Right lobe of liver (tissue), 6 donors: ENCODE results near the gene ALPK1. TPM values are rescaled to one million over a fixed set of nuclear protein-coding genes. Genes with fewer than 3 reads are reported as not detected.

ENCODE experiments used
- ATAC-seq, 4 donors: fragments of 200-7000 bp; cut with Tn5 transposase; one replicate each; pipeline ENCODE4 v1.9.1; 2020; ENCODE audit warnings: mild to moderate bottlenecking in 4 of 4, moderate library complexity in 4 of 4
- DNase-seq, 3 donors: peaks; one replicate each; pipeline ENCODE4 v3.0.0-alpha.2; 2020
- H3K27ac ChIP-seq, 3 donors: fragments of 200-600 bp; one replicate each; pipeline ENCODE4 v1.8.0; 2022
- H3K27me3 ChIP-seq, 2 donors: fragments of 200-600 bp; one replicate each; pipeline ENCODE4 v1.8.0; 2022
- H3K36me3 ChIP-seq, 4 donors: fragments of 200-600 bp; sonication (generic) in 1 of 4; one replicate each; pipeline versions ENCODE4 v1.5.1 to v1.8.0; 2017 to 2022; ENCODE audit warnings: control low read depth in 1 of 4
- H3K4me1 ChIP-seq, 4 donors: fragments of 200-600 bp; sonication (generic) in 1 of 4; one replicate each; pipeline versions ENCODE4 v1.5.1 to v1.8.0; 2017 to 2022; ENCODE audit warnings: control low read depth in 1 of 4
- H3K4me3 ChIP-seq, 3 donors: fragments of 200-600 bp; one replicate each; pipeline ENCODE4 v1.8.0; 2022
- H3K9me3 ChIP-seq, 4 donors: fragments of 200-600 bp; sonication (generic) in 1 of 4; one replicate each; pipeline versions ENCODE4 v1.5.1 to v1.8.0; 2017 to 2022; ENCODE audit warnings: control low read depth in 1 of 4
- POLR2A ChIP-seq: fragments of 450-650 bp; IDR thresholded peaks from one replicate; pipeline ENCODE4 v1.6.1; 2017; ENCODE audit warnings: antibody characterized with exemption, mild to moderate bottlenecking
- WGBS: methylation state at CpG from one replicate; pipeline ENCODE4 v1.1.6; 2018; ENCODE audit warnings: low coverage, low lambda C conversion rate; ENCODE audit not compliant: insufficient coverage; ENCODE audit errors: missing lambda C conversion rate; 5-methylcytosine and 5-hydroxymethylcytosine counted together
- intact Hi-C, 2 donors: fragments of 100-400 bp; cut with DNase I; formaldehyde crosslinking; loops; one replicate each; pipeline versions ENCODE4 v1.11.2 to v1.14.1; 2022
- total RNA-seq, 6 experiments: library from RNA; depleted of rRNA in 2 of 6; stranded (reverse); fragments of >200 nt in 2 of 6; fragmentation: NEBNext Ultra II Directional in 3 of 6; extraction: Animal tissue kit (Norgen Biotek cat#: 25700) in 3 of 6; gene quantifications; one replicate each; pipeline versions ENCODE4 v1.1.0 to v1.2.4, GENCODE V29; 2016 to 2023
- TF ChIP-seq, protein P1 (sequence below), 4 donors: fragments of 200-600 bp in 3 of 4; fragments of 450-650 bp in 1 of 4; IDR thresholded peaks; one replicate each; pipeline versions ENCODE4 v1.5.1 to v1.8.0; 2016 to 2022; ENCODE audit warnings: antibody characterized with exemption in 4 of 4, mild to moderate bottlenecking in 2 of 4
- donor health status: DM: no; HTN: yes; CAD: no.
- donor health status: DM: no; HTN: no; CAD: no.
- donor health status: DM: no; HTN: no; CAD: no.
- donor health status: DM: no; HTN: yes; CAD: no.
- donor health status: DM: no; HTN: yes; CAD: no.

ALPK1 gene
- total RNA-seq, 6 experiments from 2014 or later, result 5.6 to 20.6 (median 9.9) TPM

GRCh38 chr4:112282860-112283667, 14.1 kb upstream of the ALPK1 start:
- no peaks in the 10 kb centered on the region for H3K36me3 ChIP-seq
- no peak for DNase-seq
- TF ChIP-seq POLR2A, result no peak
- TF ChIP-seq, protein P1, sequence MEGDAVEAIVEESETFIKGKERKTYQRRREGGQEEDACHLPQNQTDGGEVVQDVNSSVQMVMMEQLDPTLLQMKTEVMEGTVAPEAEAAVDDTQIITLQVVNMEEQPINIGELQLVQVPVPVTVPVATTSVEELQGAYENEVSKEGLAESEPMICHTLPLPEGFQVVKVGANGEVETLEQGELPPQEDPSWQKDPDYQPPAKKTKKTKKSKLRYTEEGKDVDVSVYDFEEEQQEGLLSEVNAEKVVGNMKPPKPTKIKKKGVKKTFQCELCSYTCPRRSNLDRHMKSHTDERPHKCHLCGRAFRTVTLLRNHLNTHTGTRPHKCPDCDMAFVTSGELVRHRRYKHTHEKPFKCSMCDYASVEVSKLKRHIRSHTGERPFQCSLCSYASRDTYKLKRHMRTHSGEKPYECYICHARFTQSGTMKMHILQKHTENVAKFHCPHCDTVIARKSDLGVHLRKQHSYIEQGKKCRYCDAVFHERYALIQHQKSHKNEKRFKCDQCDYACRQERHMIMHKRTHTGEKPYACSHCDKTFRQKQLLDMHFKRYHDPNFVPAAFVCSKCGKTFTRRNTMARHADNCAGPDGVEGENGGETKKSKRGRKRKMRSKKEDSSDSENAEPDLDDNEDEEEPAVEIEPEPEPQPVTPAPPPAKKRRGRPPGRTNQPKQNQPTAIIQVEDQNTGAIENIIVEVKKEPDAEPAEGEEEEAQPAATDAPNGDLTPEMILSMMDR (IDR thresholded peaks at IDR 0.05), result no peak
- WGBS, result 42% methylated on average over 4 of the region's 4 CpGs
- H3K27me3 ChIP-seq, result no peaks in the 10 kb centered on the region
- ATAC-seq, result no peak
- H3K27ac ChIP-seq, result no peak overlapping the region
- no peaks in the 10 kb centered on the region for H3K9me3 ChIP-seq
- no peak overlapping the region for H3K4me3 ChIP-seq
- intact Hi-C loops, result no loop called here
- H3K4me1 ChIP-seq, result peaks cover 0 to 23% (median 0%) of the 10 kb centered on the region in 4 donors

- H3K27me3 ChIP-seq, result no peaks in the 10 kb centered on the region
- ATAC-seq (no peak), DNase-seq (no peak)
- H3K4me1 ChIP-seq, result peaks cover 0 to 23% (median 0%) of the 10 kb centered on the region in 4 donors
- H3K27ac ChIP-seq, result peak overlapping the region in 1 of 3 donors; percentile 90
- intact Hi-C loops, result no loop called here
- H3K36me3 ChIP-seq, result no peaks in the 10 kb centered on the region
- TF ChIP-seq, protein P1 (IDR thresholded peaks at IDR 0.05), result no peak
- TF ChIP-seq POLR2A, result no peak
- no peaks in the 10 kb centered on the region for H3K9me3 ChIP-seq
- WGBS, result 17% methylated on average over 5 of the region's 6 CpGs
- H3K4me3 ChIP-seq, result peak overlapping the region; percentile 75 to 91 (median 89)
Observed at GRCh38 chr4:112284166-112284565, 13.0 kb upstream of the ALPK1 start.

GRCh38 chr4:112284662-112285411, 12.3 kb upstream of the ALPK1 start:
- peaks cover 0 to 16% (median 0%) of the 10 kb centered on the region in 4 donors for H3K4me1 ChIP-seq
- no peak for TF ChIP-seq POLR2A
- TF ChIP-seq, protein P1 (IDR thresholded peaks at IDR 0.05), result no peak
- intact Hi-C loops, result no loop called here
- no peaks in the 10 kb centered on the region for H3K27me3 ChIP-seq
- DNase-seq, result peak in 2 of 3 donors; percentile 39 to 61
- WGBS, result 0% methylated on average over 13 of the region's 15 CpGs
- no peaks in the 10 kb centered on the region for H3K9me3 ChIP-seq
- peak overlapping the region; percentile 75 to 91 (median 89) for H3K4me3 ChIP-seq
- H3K36me3 ChIP-seq, result no peaks in the 10 kb centered on the region
- H3K27ac ChIP-seq, result peak overlapping the region; percentile 86 to 90 (median 87)
- ATAC-seq, result peak; percentile 30 to 35 (median 32)

GRCh38 chr4:112287258-112287989, 9.7 kb upstream of the ALPK1 start:
- Histone ChIP-seq H3K27ac (peak overlapping the region in 2 of 3 donors; percentile 1 to 31), H3K4me1 (peaks cover 0 to 15% (median 0%) of the 10 kb centered on the region in 4 donors), H3K9me3 (no peaks in the 10 kb centered on the region), H3K27me3 (no peaks in the 10 kb centered on the region), H3K4me3 (no peak overlapping the region), H3K36me3 (no peaks in the 10 kb centered on the region)
- intact Hi-C loops, result no loop called here
- TF ChIP-seq POLR2A, result no peak
- TF ChIP-seq, protein P1 (IDR thresholded peaks at IDR 0.05), result no peak
- DNase-seq, result no peak
- ATAC-seq, result peak in 1 of 4 donors; percentile 1
- WGBS, result 66% methylated on average over 8 of the region's 8 CpGs
